HEK293T (cell line): ENCODE measurements around the gene MAG.

ENCODE experiments used
- BHLHE40 ChIP-seq: fragments of 450-650 bp; IDR thresholded peaks from 2 replicates; pipeline ENCODE4 v1.6.1; 2016; ENCODE audit warnings: mild to moderate bottlenecking, moderate library complexity, borderline replicate concordance
- FOXA1 ChIP-seq: fragments of 450-650 bp; IDR thresholded peaks from 2 replicates; pipeline ENCODE4 v1.6.1; 2016; ENCODE audit warnings: mild to moderate bottlenecking
- FOXK2 ChIP-seq: fragments of 450-650 bp; IDR thresholded peaks from 2 replicates; pipeline ENCODE4 v1.6.1; 2016; ENCODE audit warnings: mild to moderate bottlenecking
- HDGF ChIP-seq: fragments of 450-650 bp; IDR thresholded peaks from 2 replicates; pipeline ENCODE4 v1.6.1; 2017; ENCODE audit warnings: antibody characterized with exemption, borderline replicate concordance
- PKNOX1 ChIP-seq: fragments of 450-650 bp; IDR thresholded peaks from 2 replicates; pipeline ENCODE4 v1.6.1; 2016
- SP1 ChIP-seq: fragments of 450-650 bp; IDR thresholded peaks from 2 replicates; pipeline ENCODE4 v1.6.1; 2017
- TARDBP ChIP-seq: fragments of 450-650 bp; IDR thresholded peaks from 2 replicates; pipeline ENCODE4 v1.6.1; 2016
- ZNF384 ChIP-seq: fragments of 450-650 bp; IDR thresholded peaks from 2 replicates; pipeline ENCODE4 v1.6.1; 2016

GRCh38 chr19:35274323-35274722 is 17.6 kb upstream of the MAG start:
- TF ChIP-seq BHLHE40 (no peak), ZNF384 (no peak), FOXK2 (no peak), TARDBP (no peak), HDGF (no peak), PKNOX1 (no peak), FOXA1 (no peak), SP1 (no peak)
